ENCODE measurements around the gene CBX7.
"Not testable (repeated sequence)": the region's sequence is repeated elsewhere in the genome, so short reads cannot be mapped to it uniquely, and the experiment has no call there.

Gene CBX7

GRCh38 chr22:39173050-39173706 lies 20.7 kb upstream of the CBX7 start:
- Histone ChIP-seq H3K27ac (replicated peaks) (no peak overlapping the region), H3K4me3 (replicated peaks; ENCODE audit: insufficient read depth, low read length) (no peak overlapping the region), H3K27me3 (ENCODE audit: insufficient read depth, poor library complexity, severe bottlenecking) (peaks cover 6% of the 10 kb centered on the region)
- DNase-seq (ENCODE audit: low read depth in 1 of 2, low spot score in 1 of 2): no peak
- no peak for TF ChIP-seq CTCF (IDR thresholded peaks at IDR 0.05; ENCODE audit: insufficient read depth, low read length)
- no peak for TF ChIP-seq SPI1 (IDR thresholded peaks at IDR 0.05; ENCODE audit: borderline replicate concordance, low read depth)
- no peak for TF ChIP-seq GABPA (IDR thresholded peaks at IDR 0.05; ENCODE audit: low read depth)

GRCh38 chr22:39172265-39173049 lies 20.0 kb upstream of the CBX7 start:
- not testable (repeated sequence) for H3K27ac ChIP-seq (replicated peaks); H3K27me3 ChIP-seq (ENCODE audit: insufficient read depth, poor library complexity, severe bottlenecking); DNase-seq (ENCODE audit: low read depth in 1 of 2, low spot score in 1 of 2); H3K4me3 ChIP-seq (replicated peaks; ENCODE audit: insufficient read depth, low read length)

GRCh38 chr22:39171623-39172264 lies 19.3 kb upstream of the CBX7 start:
- no peak overlapping the region for H3K4me3 ChIP-seq (replicated peaks; ENCODE audit: insufficient read depth, low read length)
- no peak for TF ChIP-seq REST (IDR thresholded peaks at IDR 0.05; ENCODE audit: insufficient replicate concordance, low read depth)
- no peak for TF ChIP-seq GABPA (IDR thresholded peaks at IDR 0.05; ENCODE audit: low read depth)
- no peak for TF ChIP-seq POLR2AphosphoS5 (IDR thresholded peaks at IDR 0.05; ENCODE audit: low read depth)
- no peak for TF ChIP-seq CTCF (IDR thresholded peaks at IDR 0.05; ENCODE audit: insufficient read depth, low read length)
- no peak for TF ChIP-seq SPI1 (IDR thresholded peaks at IDR 0.05; ENCODE audit: borderline replicate concordance, low read depth)
- H3K27ac ChIP-seq (replicated peaks): no peak overlapping the region
- DNase-seq (ENCODE audit: low read depth in 1 of 2, low spot score in 1 of 2): no peak
- peaks cover 6% of the 10 kb centered on the region for H3K27me3 ChIP-seq (ENCODE audit: insufficient read depth, poor library complexity, severe bottlenecking)

GRCh38 chr22:39170825-39171622 lies 18.5 kb upstream of the CBX7 start:
- Histone ChIP-seq H3K4me3 (replicated peaks; ENCODE audit: insufficient read depth, low read length) (no peak overlapping the region), H3K27ac (replicated peaks) (no peak overlapping the region), H3K27me3 (ENCODE audit: insufficient read depth, poor library complexity, severe bottlenecking) (peaks cover 6% of the 10 kb centered on the region)
- DNase-seq (ENCODE audit: low read depth in 1 of 2, low spot score in 1 of 2): peak; percentile 35 to 74
- TF ChIP-seq CTCF (IDR thresholded peaks at IDR 0.05; ENCODE audit: insufficient read depth, low read length) (peak; percentile 77), SPI1 (IDR thresholded peaks at IDR 0.05; ENCODE audit: borderline replicate concordance, low read depth) (no peak)

All from HL-60 (cell line).